ENCODE data around the gene CALHM4. TPM values are rescaled to one million over a fixed set of nuclear protein-coding genes. Genes with fewer than 3 reads are reported as not detected.
"Not testable (repeated sequence)": the region's sequence is repeated elsewhere in the genome, so short reads cannot be mapped to it uniquely, and the experiment has no call there.

The CALHM4 gene
- total RNA-seq, 1 donor from 2014 or later: not detected

DNA sequence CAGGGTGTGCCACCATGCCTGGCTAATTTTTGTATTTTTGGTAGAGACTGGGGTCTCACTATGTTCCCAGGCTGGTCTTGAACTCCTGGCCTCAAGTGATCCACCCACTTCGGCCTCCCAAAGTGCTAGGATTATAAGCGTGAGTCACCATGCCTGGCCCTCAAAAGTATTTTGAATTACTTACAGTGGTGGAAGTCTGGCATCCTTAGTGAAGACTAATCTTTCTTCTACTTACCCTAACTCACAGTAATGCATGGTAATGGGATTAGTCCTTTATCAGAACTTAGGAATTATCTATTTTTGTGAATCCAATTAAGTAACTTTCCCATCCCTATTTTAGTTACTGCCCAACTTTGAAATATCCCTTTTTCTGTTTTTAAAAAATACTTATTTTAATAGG lies 21.7 kb downstream of the CALHM4 start:
- DNase-seq (ENCODE audit: low read depth in 2 of 2): no peak

DNA sequence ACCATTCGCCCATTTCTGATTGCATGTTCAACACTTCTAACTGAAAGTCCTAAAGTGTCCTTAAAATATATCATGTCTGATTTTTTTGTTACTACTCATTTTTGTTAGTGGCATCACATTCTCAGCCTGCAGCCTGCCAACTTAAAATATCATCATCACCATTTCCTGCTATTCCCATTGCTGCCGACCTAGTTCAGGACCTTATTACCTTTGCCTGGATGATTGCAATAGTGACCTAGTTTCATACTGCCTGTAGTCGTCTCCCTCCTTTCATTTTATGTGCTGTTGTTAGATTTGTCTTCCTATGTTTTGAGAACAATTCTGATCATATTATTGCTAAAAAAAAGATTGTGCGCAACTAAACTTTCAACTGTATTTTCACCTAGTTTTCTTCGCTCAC lies 23.9 kb downstream of the CALHM4 start:
- DNase-seq (ENCODE audit: low read depth in 2 of 2): peak in 1 of 2 donors; percentile 43

DNA sequence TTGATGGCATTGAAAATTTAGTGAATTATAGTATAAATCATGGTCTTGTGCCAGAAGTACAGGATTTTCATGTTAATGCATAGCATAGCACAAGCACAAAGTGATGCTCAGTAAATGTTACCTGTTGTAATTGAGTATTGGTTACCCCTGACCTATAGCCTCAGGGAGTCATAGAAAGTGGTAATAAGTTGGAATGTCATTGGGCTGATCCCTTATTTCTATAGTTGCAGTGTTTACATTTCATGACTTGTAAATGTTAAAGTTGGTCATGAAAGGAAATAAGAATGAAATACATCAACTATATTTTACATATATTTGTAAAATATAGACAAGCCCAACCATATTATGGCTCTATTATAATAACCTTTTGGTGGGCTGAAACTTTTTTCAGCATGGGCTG lies 24.8 kb downstream of the CALHM4 start:
- DNase-seq (ENCODE audit: low read depth in 2 of 2): no peak

DNA sequence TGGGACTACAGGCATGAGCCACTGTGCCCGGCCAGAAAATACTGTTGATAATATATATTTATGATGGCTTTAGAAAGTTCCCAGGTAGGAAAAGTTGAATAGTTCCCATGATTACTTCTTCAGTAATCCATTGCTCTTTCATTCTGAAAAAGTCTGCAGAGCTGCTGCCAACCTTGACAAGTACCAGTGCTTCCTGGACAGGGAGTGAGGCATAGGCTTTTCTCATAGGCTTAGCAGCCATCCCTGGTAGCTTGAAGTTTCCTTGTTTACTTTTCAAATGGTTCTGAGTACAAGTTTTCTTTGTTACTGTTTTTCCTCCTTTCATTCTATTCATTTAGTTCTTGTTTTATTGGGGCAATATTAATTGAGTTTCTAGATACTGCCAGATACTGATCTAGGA lies 25.6 kb downstream of the CALHM4 start:
- peak in 1 of 2 donors; percentile 20 for DNase-seq (ENCODE audit: low read depth in 2 of 2)

DNA sequence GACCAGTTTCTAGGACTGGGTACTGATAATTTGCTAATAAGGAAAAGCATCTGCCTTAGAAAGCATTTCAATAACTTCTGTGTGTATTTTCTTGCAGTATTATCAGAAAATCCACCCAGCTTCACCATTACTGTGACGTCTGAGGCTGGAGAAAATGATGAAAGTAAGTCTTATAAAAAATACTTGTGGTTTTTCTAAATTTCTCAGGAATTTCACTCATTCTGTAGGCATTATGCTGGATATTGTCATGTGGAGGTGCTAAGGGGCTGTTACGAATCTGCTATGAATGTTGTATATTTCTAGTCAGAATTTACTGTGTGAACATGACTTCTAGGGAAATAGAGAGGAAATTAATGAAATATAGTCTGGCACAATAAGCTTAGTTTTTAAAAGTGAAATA lies 26.6 kb downstream of the CALHM4 start:
- DNase-seq (ENCODE audit: low read depth in 2 of 2): no peak

DNA sequence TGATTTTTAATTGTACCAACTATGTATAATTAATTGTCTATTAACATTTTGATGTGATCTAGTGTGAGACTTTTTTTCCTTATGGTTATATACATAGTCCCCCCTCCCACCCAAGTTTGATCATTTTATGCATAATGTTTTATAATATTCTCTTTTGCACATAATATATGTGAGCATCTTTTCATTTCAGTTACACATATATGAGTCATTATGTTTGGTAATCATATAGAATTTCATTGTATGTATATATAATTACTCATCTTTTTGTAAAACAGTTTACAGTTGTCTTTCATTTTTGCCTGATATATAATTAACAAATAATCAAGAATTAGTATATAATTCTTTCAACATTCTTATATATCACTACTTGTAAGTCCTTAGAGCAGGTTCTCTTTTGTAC lies 32.7 kb downstream of the CALHM4 start:
- DNase-seq (ENCODE audit: low read depth in 2 of 2): no peak

DNA sequence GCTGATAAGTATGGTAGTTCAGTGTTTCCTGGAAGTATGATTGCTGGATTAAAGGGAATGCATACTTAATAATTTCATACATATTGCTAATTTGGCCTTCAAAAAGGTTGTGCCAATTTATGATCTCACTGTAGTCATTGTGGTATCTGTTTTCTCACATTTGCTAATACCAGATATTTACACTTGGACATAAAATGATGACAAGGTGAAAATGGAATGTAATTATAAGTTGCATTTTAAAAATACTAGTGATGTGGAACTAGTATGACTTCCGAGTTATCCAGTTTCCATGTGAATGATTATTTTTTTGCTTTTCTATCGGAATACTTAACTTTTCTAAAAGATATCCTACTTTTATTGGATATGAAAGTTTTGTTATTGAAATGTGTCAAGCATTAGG lies 33.2 kb downstream of the CALHM4 start:
- DNase-seq (ENCODE audit: low read depth in 2 of 2): no peak

DNA sequence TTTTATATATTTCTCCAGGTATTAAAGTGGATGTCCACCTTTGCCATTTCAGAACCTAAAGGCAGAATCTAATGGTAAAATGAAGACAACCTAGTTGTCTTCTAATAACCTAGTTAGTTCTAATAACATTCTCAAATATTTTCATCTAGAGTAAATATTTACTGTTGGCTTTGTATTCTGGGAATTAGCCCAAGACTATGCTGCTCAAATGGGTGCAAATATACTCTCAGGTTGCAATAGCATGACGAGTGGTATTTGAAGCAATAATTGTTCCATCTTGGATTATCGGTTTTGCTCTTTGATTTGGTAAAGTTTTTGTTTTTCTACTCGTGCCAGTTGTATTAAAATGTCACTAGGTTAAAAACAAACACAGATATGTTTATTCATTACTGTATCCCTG lies 41.7 kb downstream of the CALHM4 start:
- DNase-seq (ENCODE audit: low read depth in 2 of 2): no peak

DNA sequence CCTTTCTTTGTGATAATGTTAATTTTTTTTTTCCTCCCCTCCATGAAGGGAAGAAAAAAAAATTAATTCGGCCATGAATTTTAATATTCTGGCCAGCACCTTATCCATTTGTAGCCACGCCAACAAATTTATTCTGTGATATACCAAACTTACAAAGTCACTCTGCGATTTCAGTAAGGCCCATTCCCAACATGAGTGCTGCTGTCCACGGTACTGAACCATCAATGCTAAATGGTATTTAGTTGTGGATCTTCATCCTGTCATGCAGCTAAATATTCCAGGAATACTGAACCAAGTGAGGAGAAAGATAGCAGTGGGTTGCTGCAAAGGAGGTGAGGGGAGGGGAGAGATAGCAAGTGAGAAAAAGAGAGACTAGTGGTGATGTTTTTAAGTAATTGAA lies 43.3 kb downstream of the CALHM4 start:
- peak; percentile 40 to 54 for DNase-seq (ENCODE audit: low read depth in 2 of 2)

DNA sequence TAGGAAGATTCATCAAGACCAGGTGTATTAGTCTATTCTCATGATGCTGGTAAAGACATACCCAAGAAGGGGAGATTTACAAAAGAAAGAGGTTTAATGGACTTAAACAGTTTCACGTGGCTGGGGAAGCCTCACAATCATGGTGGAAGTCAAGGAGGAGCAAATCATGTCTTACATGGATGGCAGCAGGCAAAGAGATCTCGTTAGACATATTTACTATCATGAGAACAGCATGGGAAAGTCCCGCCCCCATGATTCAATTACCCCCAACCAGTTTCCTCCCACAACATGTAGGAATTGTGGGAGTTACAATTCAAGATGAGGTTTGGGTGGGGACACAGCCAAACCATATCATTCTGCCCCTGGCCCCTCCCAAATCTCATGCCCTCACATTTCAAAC lies 50.4 kb downstream of the CALHM4 start:
- not testable (repeated sequence) for DNase-seq (ENCODE audit: low read depth in 2 of 2)

DNA sequence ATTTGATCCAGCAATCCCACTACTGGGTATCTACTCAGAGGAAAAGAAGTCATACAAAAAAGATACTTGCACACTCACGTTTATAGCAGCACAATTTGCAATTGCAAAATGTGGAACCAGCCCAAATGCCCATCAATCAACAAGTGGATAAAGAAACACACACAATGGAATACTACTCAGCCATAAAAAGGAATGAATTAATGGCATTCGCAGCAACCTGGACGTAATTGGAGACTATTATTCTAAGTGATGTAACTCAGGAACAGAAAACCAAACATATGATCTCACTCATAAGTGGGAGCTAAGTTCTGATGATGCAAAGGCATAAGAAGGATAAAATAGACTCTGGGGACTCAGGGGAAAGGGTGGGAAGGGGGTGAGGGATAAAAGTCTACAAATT lies 51.3 kb downstream of the CALHM4 start:
- not testable (repeated sequence) for DNase-seq (ENCODE audit: low read depth in 2 of 2)

DNA sequence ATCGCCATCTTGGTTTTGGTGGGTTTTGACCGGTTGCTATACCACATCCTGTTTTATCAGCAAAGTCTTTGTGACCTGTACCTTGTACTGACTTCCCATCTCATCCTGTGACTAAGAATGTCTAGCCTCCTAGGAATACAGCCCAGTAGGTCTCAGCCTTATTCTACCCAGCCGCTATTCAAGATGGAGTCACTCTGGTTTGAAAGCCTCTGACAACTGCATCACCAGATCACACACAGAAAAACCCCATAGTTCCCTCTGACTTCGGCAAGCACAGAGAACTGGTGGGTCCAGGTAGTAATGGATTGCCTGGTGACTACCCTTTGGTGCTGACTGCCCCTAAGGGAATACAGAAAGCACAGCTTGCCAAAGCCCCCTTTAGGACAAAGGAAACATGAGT lies 52.4 kb downstream of the CALHM4 start:
- DNase-seq (ENCODE audit: low read depth in 2 of 2): no peak

Other genes with a start within 250 kb of the CALHM4 start
- gene DSE, start 182.8 kb upstream of the CALHM4 start, total RNA-seq: 5.6 and 8.7 TPM in 2 replicates
- 1.1 and 2.6 TPM in 2 replicates for gene CALHM6, start 92.4 kb upstream of the CALHM4 start, total RNA-seq
- gene CALHM5, start 42.1 kb upstream of the CALHM4 start, total RNA-seq: 0.40 and 1.5 TPM in 2 replicates
- under 0.01 TPM in 1 of 2 replicates, not detected in the other for gene TRAPPC3L, start 8.1 kb upstream of the CALHM4 start, total RNA-seq
- 17.0 and 19.2 TPM in 2 replicates for gene RWDD1, start 17.8 kb downstream of the CALHM4 start, total RNA-seq
- 0.60 and 0.65 TPM in 2 replicates for gene RSPH4A, start 62.7 kb downstream of the CALHM4 start, total RNA-seq
- 17.2 and 34.7 TPM in 2 replicates for gene ZUP1, start 115.0 kb downstream of the CALHM4 start, total RNA-seq
- 5.2 and 14.5 TPM in 2 replicates for gene KPNA5, start 127.5 kb downstream of the CALHM4 start, total RNA-seq
- gene FAM162B, start 212.0 kb downstream of the CALHM4 start, total RNA-seq: 5.2 and 14.1 TPM in 2 replicates

All from lung microvascular endothelial cell (primary cell).